GM13977 (cell line): Measurements from ENCODE around the gene GTF3A.

Experiments
- DNase-seq: peaks from one replicate; pipeline ENCODE4 v3.0.0; 2012; ENCODE audit warnings: low spot score
- CTCF ChIP-seq: IDR thresholded peaks from 2 replicates; pipeline ENCODE4 v1.5.1; 2012; ENCODE audit warnings: mild to moderate bottlenecking, control low read depth; ENCODE audit not compliant: insufficient read depth; ENCODE audit errors: extremely low read depth, missing control alignments
- in situ Hi-C: fragments of 300-500 bp; cut with MboI; formaldehyde crosslinking; loops from one replicate; pipeline ENCODE4 v1.12.0; 2022; ENCODE audit warnings: low sequenced_read_pairs, low pct_unique_long_range_greater_than_20kb, mixed read lengths, inconsistent platforms; ENCODE audit not compliant: unreplicated experiment

Gene GTF3A

DNA sequence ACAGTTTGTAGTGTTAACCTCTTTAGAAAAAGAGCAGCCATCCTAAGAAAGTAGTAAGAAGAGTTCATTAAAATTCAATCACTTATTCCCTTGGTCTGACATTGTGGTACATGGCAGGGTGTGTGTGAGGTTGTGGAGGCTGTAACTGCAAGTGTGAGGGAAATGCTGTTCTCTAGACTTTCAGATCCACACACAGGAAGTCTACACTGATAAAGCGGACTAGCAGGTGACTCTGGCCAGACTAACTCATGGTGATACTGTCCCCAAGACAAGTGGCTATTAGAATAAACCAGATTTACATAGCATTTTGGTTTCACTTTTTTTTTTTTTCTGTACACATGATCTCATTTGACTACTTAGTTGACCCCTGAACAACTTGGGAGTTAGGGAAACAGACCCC is 16.0 kb downstream of the GTF3A start:
- in situ Hi-C loops: no loop called here
- DNase-seq: no peak
- TF ChIP-seq CTCF: no peak

- no peak for TF ChIP-seq CTCF
- no peak for DNase-seq
- in situ Hi-C loops: no loop called here
Measured at GRCh38 chr13:27442071-27442647, 17.7 kb downstream of the GTF3A start.

DNA sequence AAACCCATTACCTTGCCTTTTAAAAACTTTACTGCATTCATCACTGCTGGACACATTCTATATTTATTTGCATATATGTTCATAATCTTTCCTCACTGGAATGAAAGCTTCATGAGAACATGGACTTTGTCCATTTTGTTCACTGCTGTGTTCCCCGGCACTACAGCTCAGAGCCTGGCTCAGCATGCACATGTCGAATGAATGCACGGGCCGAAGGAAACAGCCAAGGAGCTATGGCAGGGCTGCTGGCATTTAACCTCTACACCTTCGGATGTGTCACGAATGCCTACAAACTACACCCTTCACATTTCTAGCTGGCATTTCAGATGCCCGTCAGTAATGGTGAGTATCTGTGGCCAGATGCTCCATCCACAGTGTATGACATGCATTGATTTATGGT is 18.4 kb downstream of the GTF3A start:
- DNase-seq: no peak
- in situ Hi-C loops: no loop called here
- TF ChIP-seq CTCF: no peak

- TF ChIP-seq CTCF: no peak
- in situ Hi-C loops: no loop called here
- DNase-seq: no peak
Measured at GRCh38 chr13:27446986-27447583, 22.7 kb downstream of the GTF3A start.

- no peak for TF ChIP-seq CTCF
- in situ Hi-C loops: no loop called here
- no peak for DNase-seq
Measured at GRCh38 chr13:27448308-27448707, 23.9 kb downstream of the GTF3A start.

GRCh38 chr13:27449081-27449603 is 24.7 kb downstream of the GTF3A start:
- no peak for DNase-seq
- in situ Hi-C loops: no loop called here

More at GRCh38 chr13:27449081-27449603, 24.7 kb downstream of the GTF3A start:
- TF ChIP-seq CTCF: no peak
